WTC11 (cell line): Measurements from ENCODE around the gene AMPD3.

Source experiments
- CREM ChIP-seq: sonication (generic); formaldehyde crosslinking; IDR thresholded peaks from 2 replicates; pipeline ENCODE4 v1.8.1; 2022; ENCODE audit warnings: mild to moderate bottlenecking, missing genetic modification reagents, moderate library complexity
- CTCF ChIP-seq: fragments of 200-600 bp; IDR thresholded peaks from 2 replicates; pipeline ENCODE4 v1.8.0; 2022; ENCODE audit warnings: antibody characterized with exemption
- E2F5 ChIP-seq: sonication (generic); formaldehyde crosslinking; IDR thresholded peaks from 2 replicates; pipeline ENCODE4 v1.8.1; 2022; ENCODE audit warnings: mild to moderate bottlenecking, moderate library complexity, missing genetic modification reagents
- ELF4 ChIP-seq: sonication (generic); formaldehyde crosslinking; IDR thresholded peaks from 2 replicates; pipeline ENCODE4 v1.8.1; 2022; ENCODE audit warnings: low read depth, mild to moderate bottlenecking, moderate library complexity, missing genetic modification reagents
- FOXJ3 ChIP-seq: sonication (generic); formaldehyde crosslinking; IDR thresholded peaks from 2 replicates; pipeline ENCODE4 v1.9.0; 2021; ENCODE audit warnings: missing genetic modification reagents, mild to moderate bottlenecking, borderline replicate concordance
- MLX ChIP-seq: sonication (generic); formaldehyde crosslinking; IDR thresholded peaks from 2 replicates; pipeline ENCODE4 v1.8.1; 2023; ENCODE audit warnings: mild to moderate bottlenecking, missing genetic modification reagents, moderate library complexity
- NR3C1 ChIP-seq: sonication (generic); formaldehyde crosslinking; conservative IDR thresholded peaks from 2 replicates; pipeline ENCODE4 v1.8.1; 2023; ENCODE audit warnings: low read depth, mild to moderate bottlenecking, missing genetic modification reagents
- RELA ChIP-seq: sonication (generic); formaldehyde crosslinking; IDR thresholded peaks from 2 replicates; pipeline ENCODE4 v1.8.1; 2022; ENCODE audit warnings: missing genetic modification reagents, mild to moderate bottlenecking, borderline replicate concordance
- SP1 ChIP-seq: sonication (generic); formaldehyde crosslinking; conservative IDR thresholded peaks from 2 replicates; pipeline ENCODE4 v1.8.1; 2022; ENCODE audit warnings: missing genetic modification reagents
- TCF7 ChIP-seq: sonication (generic); formaldehyde crosslinking; IDR thresholded peaks from 2 replicates; pipeline ENCODE4 v1.8.0; 2022; ENCODE audit warnings: mild to moderate bottlenecking, low read depth, missing genetic modification reagents, moderate library complexity
- ZBTB43 ChIP-seq: sonication (generic); formaldehyde crosslinking; IDR thresholded peaks from 2 replicates; pipeline ENCODE4 v1.8.1; 2023; ENCODE audit warnings: mild to moderate bottlenecking, missing genetic modification reagents
- ZNF232 ChIP-seq: sonication (generic); formaldehyde crosslinking; IDR thresholded peaks from 2 replicates; pipeline ENCODE4 v1.8.0; 2022; ENCODE audit warnings: mild to moderate bottlenecking, missing genetic modification reagents
- TF ChIP-seq, protein P1 (sequence below): sonication (generic); formaldehyde crosslinking; IDR thresholded peaks from 2 replicates; pipeline ENCODE4 v1.8.0; 2023; ENCODE audit warnings: missing genetic modification reagents
- TF ChIP-seq, protein P2 (sequence below): sonication (generic); formaldehyde crosslinking; IDR thresholded peaks from 2 replicates; pipeline ENCODE4 v1.8.1; 2022; ENCODE audit warnings: mild to moderate bottlenecking, missing genetic modification reagents, moderate library complexity, borderline replicate concordance

DNA sequence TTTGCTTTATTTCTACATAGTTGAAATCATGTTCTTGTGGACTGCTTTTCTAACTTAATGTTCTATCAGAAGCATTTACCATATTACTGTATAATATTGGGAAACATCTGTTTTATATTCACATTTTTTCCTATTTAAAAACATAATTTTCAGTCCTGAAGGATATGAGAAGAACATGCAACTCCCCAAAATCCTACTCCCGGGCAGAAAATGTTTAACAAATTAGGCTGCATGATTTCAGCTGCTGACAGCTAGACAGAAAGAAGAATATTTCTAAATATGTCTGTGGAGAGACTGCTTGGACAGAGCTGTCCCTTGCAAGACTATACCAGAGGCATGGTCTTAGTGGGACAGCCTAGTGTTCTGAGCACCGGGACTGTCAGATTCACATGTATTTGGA lies 15.7 kb upstream of the AMPD3 start:
- no peak for TF ChIP-seq CTCF
- no peak for TF ChIP-seq MLX (CRISPR knock-in tag)
- TF ChIP-seq FOXJ3 (CRISPR knock-in tag) = no peak
- TF ChIP-seq SP1 = no peak
- no peak for TF ChIP-seq TCF7 (CRISPR knock-in tag)
- TF ChIP-seq, protein P1, sequence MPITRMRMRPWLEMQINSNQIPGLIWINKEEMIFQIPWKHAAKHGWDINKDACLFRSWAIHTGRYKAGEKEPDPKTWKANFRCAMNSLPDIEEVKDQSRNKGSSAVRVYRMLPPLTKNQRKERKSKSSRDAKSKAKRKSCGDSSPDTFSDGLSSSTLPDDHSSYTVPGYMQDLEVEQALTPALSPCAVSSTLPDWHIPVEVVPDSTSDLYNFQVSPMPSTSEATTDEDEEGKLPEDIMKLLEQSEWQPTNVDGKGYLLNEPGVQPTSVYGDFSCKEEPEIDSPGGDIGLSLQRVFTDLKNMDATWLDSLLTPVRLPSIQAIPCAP (CRISPR knock-in tag) = no peak
- no peak for TF ChIP-seq CREM (CRISPR knock-in tag)
- TF ChIP-seq, protein P2, sequence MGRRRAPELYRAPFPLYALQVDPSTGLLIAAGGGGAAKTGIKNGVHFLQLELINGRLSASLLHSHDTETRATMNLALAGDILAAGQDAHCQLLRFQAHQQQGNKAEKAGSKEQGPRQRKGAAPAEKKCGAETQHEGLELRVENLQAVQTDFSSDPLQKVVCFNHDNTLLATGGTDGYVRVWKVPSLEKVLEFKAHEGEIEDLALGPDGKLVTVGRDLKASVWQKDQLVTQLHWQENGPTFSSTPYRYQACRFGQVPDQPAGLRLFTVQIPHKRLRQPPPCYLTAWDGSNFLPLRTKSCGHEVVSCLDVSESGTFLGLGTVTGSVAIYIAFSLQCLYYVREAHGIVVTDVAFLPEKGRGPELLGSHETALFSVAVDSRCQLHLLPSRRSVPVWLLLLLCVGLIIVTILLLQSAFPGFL (CRISPR knock-in tag) = no peak
- no peak for TF ChIP-seq ELF4
- TF ChIP-seq NR3C1 (CRISPR knock-in tag) = no peak
- no peak for TF ChIP-seq E2F5 (CRISPR knock-in tag)
- no peak for TF ChIP-seq RELA (CRISPR knock-in tag)
- TF ChIP-seq ZNF232 (CRISPR knock-in tag) = no peak
- TF ChIP-seq ZBTB43 = no peak
